Measurements from ENCODE around the gene MAD1L1. TPM values are rescaled to one million over a fixed set of nuclear protein-coding genes. Genes with fewer than 3 reads are reported as not detected.

The MAD1L1 gene
- total and polyA plus RNA-seq, 8 donors: 21.4 to 58.8 (median 22.5) TPM

DNA sequence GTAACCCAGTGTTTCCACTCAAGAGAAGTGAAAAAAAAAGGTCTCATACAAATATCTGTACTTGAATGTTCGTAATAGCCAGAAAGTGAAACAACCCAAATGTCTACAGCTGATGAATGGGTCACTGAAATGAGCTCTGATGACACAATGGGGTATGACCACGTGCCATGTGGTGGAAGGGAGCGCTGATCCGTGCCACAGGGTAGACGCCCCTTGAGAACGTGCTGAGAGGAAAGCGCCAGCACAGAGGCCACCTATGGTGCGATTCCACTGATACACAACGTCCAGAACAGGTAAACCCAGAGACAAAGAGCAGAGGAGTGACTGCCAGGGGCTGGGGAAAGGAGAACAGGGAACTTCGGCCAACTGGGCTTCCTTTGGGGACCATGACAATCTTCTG lies 50.3 kb downstream of the MAD1L1 start:
- ATAC-seq (no peak), DNase-seq (no peak)
- Histone ChIP-seq H3K9me3 (no peaks in the 10 kb centered on the region), H3K27ac (no peak overlapping the region), H3K4me1 (no peaks in the 10 kb centered on the region), H3K27me3 (no peaks in the 10 kb centered on the region), H3K36me3 (peaks cover 0 to 14% of the 10 kb centered on the region in 2 donors), H3K4me3 (no peak overlapping the region)
- intact Hi-C loops (cut with DNase I): no loop called here
- TF ChIP-seq, protein P1, sequence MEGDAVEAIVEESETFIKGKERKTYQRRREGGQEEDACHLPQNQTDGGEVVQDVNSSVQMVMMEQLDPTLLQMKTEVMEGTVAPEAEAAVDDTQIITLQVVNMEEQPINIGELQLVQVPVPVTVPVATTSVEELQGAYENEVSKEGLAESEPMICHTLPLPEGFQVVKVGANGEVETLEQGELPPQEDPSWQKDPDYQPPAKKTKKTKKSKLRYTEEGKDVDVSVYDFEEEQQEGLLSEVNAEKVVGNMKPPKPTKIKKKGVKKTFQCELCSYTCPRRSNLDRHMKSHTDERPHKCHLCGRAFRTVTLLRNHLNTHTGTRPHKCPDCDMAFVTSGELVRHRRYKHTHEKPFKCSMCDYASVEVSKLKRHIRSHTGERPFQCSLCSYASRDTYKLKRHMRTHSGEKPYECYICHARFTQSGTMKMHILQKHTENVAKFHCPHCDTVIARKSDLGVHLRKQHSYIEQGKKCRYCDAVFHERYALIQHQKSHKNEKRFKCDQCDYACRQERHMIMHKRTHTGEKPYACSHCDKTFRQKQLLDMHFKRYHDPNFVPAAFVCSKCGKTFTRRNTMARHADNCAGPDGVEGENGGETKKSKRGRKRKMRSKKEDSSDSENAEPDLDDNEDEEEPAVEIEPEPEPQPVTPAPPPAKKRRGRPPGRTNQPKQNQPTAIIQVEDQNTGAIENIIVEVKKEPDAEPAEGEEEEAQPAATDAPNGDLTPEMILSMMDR (IDR thresholded peaks at IDR 0.05): no peak

DNA sequence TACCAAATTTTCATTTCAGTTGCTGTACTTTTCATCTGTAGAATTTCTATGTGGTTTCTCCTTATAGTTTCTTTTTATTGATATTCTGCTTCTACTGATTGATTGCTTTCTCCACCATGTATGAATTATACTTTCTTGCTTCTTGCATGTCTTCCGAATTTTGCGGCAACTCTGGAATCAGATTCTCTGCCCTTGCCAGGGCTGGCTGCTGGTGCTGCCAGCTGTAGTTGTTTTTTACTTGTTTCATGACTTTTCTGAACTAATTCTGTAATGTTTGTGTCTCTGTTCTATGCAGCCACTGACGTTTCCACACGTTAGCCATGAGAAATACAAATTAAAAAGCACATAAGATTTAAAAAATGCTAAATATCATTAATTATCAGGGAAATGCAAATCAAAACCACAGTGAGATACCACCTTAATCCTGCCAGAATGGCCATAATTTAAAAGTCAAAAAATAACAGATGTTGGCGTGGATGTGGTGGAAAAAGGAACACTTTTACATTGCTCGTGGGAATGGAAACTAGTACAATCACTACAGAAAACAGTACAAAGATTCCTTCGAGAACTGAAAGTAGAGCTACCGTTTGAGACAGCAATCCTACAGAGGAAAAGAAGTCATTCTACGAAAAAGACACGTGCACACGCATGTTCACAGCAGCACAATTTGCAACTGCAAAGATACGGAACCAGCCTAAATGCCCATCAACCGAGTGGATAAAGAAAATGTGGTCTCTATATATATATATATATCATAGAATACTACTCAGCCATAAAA lies 51.5 kb downstream of the MAD1L1 start:
- no peak for DNase-seq
- TF ChIP-seq, protein P1 (IDR thresholded peaks at IDR 0.05): no peak
- no peaks in the 10 kb centered on the region for H3K27me3 ChIP-seq
- H3K4me1 ChIP-seq: no peaks in the 10 kb centered on the region
- no peaks in the 10 kb centered on the region for H3K9me3 ChIP-seq
- H3K27ac ChIP-seq: no peak overlapping the region
- no peak overlapping the region for H3K4me3 ChIP-seq
- peaks cover 0 to 14% of the 10 kb centered on the region in 2 donors for H3K36me3 ChIP-seq
- ATAC-seq: no peak
- intact Hi-C loops (cut with DNase I): no loop called here

DNA sequence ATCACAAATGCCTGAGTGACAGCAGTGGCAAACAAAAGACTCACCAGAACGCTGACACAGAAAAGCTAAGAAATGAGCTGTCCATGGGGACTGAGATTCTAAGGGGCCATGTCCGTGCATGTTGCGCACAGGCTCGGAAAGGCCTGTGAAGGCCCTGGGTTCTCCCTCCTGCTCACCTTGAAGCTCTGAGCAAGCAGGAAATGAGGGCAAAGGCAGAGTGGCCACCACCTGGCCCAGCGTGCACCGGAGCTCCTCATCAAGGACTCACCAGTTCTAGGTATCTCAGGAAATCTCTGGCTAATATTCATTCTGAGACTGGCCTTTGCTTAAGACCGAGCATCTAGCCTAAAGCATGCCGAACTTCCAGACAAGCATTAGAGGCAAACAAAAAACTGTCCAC lies 52.7 kb downstream of the MAD1L1 start:
- no peak overlapping the region for H3K4me3 ChIP-seq
- H3K27me3 ChIP-seq: no peaks in the 10 kb centered on the region
- peaks cover 0 to 12% of the 10 kb centered on the region in 2 donors for H3K36me3 ChIP-seq
- peaks cover 9% of the 10 kb centered on the region in 2 donors for H3K4me1 ChIP-seq
- intact Hi-C loops (cut with DNase I): no loop called here
- no peak for DNase-seq
- TF ChIP-seq, protein P1 (IDR thresholded peaks at IDR 0.05): no peak
- no peaks in the 10 kb centered on the region for H3K9me3 ChIP-seq
- no peak for ATAC-seq
- H3K27ac ChIP-seq: no peak overlapping the region

DNA sequence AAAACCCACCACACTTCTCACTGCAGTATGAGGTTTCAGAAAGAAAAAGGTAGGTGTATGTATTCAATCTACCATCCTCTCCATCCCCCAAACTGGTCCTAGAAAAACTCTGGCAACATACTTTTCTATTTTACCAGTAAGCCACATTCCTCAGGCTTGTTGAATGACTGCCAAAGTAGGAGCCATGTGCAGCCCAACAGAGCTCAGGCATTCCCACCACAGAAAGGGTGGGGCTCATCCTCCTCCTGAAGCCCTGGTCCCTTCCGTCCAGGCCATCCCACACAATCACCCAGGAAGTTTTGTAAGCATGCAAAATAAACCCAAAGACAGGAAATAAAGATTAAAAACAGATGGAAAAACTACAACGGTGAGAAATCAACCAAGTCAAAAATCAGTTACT lies 57.2 kb downstream of the MAD1L1 start:
- Histone ChIP-seq H3K4me1 (peaks cover 16 to 30% of the 10 kb centered on the region in 2 donors), H3K27me3 (no peaks in the 10 kb centered on the region), H3K36me3 (peaks cover 0 to 14% of the 10 kb centered on the region in 2 donors), H3K27ac (no peak overlapping the region), H3K4me3 (no peak overlapping the region), H3K9me3 (no peaks in the 10 kb centered on the region)
- TF ChIP-seq, protein P1 (IDR thresholded peaks at IDR 0.05): no peak
- intact Hi-C loops (cut with DNase I): no loop called here
- DNase-seq (peak in 3 of 4 donors; percentile 26 to 57 (median 57)), ATAC-seq (peak; percentile 70)

DNA sequence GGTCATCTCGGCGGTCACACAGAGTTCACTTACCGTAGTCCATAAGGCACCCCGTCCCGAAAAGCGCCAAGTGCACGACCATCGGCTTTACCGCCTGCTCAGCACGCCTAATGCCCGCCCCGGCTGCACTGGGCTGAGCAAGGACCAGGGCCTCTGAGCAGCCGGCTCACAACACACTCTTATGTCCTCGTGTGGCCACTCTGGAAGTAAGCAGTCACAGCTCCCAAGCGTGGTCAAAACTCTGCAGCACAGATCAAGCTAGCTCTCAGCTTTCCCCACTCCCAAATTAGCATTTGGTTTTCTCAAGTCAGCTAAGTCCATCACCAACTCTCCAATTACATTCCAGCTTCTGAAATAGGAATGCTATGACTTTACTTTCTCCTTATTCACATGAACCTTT lies 57.7 kb downstream of the MAD1L1 start:
- DNase-seq (no peak), ATAC-seq (peak; percentile 7)
- Histone ChIP-seq H3K36me3 (peaks cover 0 to 14% of the 10 kb centered on the region in 2 donors), H3K9me3 (no peaks in the 10 kb centered on the region), H3K4me1 (peaks cover 16 to 30% of the 10 kb centered on the region in 2 donors), H3K4me3 (no peak overlapping the region), H3K27me3 (no peaks in the 10 kb centered on the region), H3K27ac (no peak overlapping the region)
- TF ChIP-seq, protein P1 (IDR thresholded peaks at IDR 0.05): no peak
- intact Hi-C loops (cut with DNase I): no loop called here

All from left lung (tissue), 10 donors.